ENCODE data around the gene LSAMP. TPM values are rescaled to one million over a fixed set of nuclear protein-coding genes. Genes with fewer than 3 reads are reported as not detected.

LSAMP gene
- total and polyA plus RNA-seq, 2 donors (not counting 3 experiments of a cell fraction or from before 2014, with no cell fraction given): not detected

GRCh38 chr3:115961380-115961779 is 483.9 kb downstream of the LSAMP start:
- H3K4me3 ChIP-seq (replicated peaks in 1 of 3; ENCODE audit: insufficient read depth in 1 of 3, low read depth in 1 of 3, low read length in 3 of 3): no peak overlapping the region
- DNase-seq (ENCODE audit: low read depth, low spot score): no peak
- dilution Hi-C loops (cut with MboI; ENCODE audit: extremely low pct_ligation_motif_present, low sequenced_read_pairs) (no loop called here), intact Hi-C loops (cut with micrococcal nuclease) (no loop called here)
- H3K27ac ChIP-seq (ENCODE audit: insufficient read depth, low read depth, low read length): no peak overlapping the region
- H3K9ac ChIP-seq (replicated peaks; ENCODE audit: extremely low read depth, insufficient read depth, low read length): no peak overlapping the region
- H3K9me1 ChIP-seq (replicated peaks; ENCODE audit: control insufficient read depth, extremely low read depth, insufficient read depth, low read length): no peaks in the 10 kb centered on the region
- no peaks in the 10 kb centered on the region for H3K9me3 ChIP-seq (replicated peaks; ENCODE audit: control insufficient read depth, insufficient read depth, low read length)
- no peak overlapping the region for H3K4me2 ChIP-seq (ENCODE audit: insufficient read depth, low read length)
- POLR2A ChIA-PET: no interaction called here
- no peaks in the 10 kb centered on the region for H3K27me3 ChIP-seq (ENCODE audit: control insufficient read depth in 2 of 2, insufficient read depth in 2 of 2, low read length in 2 of 2)
- no peak overlapping the region for H2AFZ ChIP-seq (ENCODE audit: low read depth, low read length)
- CTCF ChIA-PET: no interaction called here
- no peaks in the 10 kb centered on the region for H3K4me1 ChIP-seq (ENCODE audit: control insufficient read depth, extremely low read depth, insufficient read depth, low read length)
- no peak for FAIRE-seq
- TF ChIP-seq JUN (IDR thresholded peaks at IDR 0.05; ENCODE audit: borderline replicate concordance, insufficient read depth, insufficient read length, low read depth): no peak
- TF ChIP-seq CTCF (IDR thresholded peaks at IDR 0.05; ENCODE audit: extremely low read depth in 1 of 2, insufficient read depth in 1 of 2, low read depth in 1 of 2, low read length in 2 of 2): no peak
- H4K20me1 ChIP-seq (replicated peaks; ENCODE audit: control insufficient read depth, extremely low read depth, insufficient read depth, low read length): no peaks in the 10 kb centered on the region
- BruUV-seq (replicated peaks): no TSS peak
- no peaks in the 10 kb centered on the region for H3K79me2 ChIP-seq (ENCODE audit: control insufficient read depth, insufficient read depth, low read length)
- no peaks in the 10 kb centered on the region for H3K36me3 ChIP-seq (ENCODE audit: control insufficient read depth in 2 of 2, extremely low read depth in 1 of 2, insufficient read depth in 2 of 2, low read length in 2 of 2)

- ChIA-PET CTCF (no interaction called here), POLR2A (no interaction called here)
- no TSS peak for BruUV-seq (replicated peaks)
Measured at GRCh38 chr3:115960799-115961198, 484.5 kb downstream of the LSAMP start.

More at GRCh38 chr3:115960799-115961198, 484.5 kb downstream of the LSAMP start:
- no peak for DNase-seq (ENCODE audit: low read depth, low spot score)
- Histone ChIP-seq H3K4me3 (replicated peaks in 1 of 3; ENCODE audit: insufficient read depth in 1 of 3, low read depth in 1 of 3, low read length in 3 of 3) (no peak overlapping the region), H4K20me1 (replicated peaks; ENCODE audit: control insufficient read depth, extremely low read depth, insufficient read depth, low read length) (no peaks in the 10 kb centered on the region), H3K27ac (ENCODE audit: insufficient read depth, low read depth, low read length) (no peak overlapping the region), H3K79me2 (ENCODE audit: control insufficient read depth, insufficient read depth, low read length) (no peaks in the 10 kb centered on the region), H3K4me1 (ENCODE audit: control insufficient read depth, extremely low read depth, insufficient read depth, low read length) (no peaks in the 10 kb centered on the region), H3K36me3 (ENCODE audit: control insufficient read depth in 2 of 2, extremely low read depth in 1 of 2, insufficient read depth in 2 of 2, low read length in 2 of 2) (no peaks in the 10 kb centered on the region), H3K9me1 (replicated peaks; ENCODE audit: control insufficient read depth, extremely low read depth, insufficient read depth, low read length) (no peaks in the 10 kb centered on the region), H3K9me3 (replicated peaks; ENCODE audit: control insufficient read depth, insufficient read depth, low read length) (no peaks in the 10 kb centered on the region), H2AFZ (ENCODE audit: low read depth, low read length) (no peak overlapping the region), H3K9ac (replicated peaks; ENCODE audit: extremely low read depth, insufficient read depth, low read length) (no peak overlapping the region), H3K4me2 (ENCODE audit: insufficient read depth, low read length) (no peak overlapping the region), H3K27me3 (ENCODE audit: control insufficient read depth in 2 of 2, insufficient read depth in 2 of 2, low read length in 2 of 2) (no peaks in the 10 kb centered on the region)
- no peak for FAIRE-seq
- dilution Hi-C loops (cut with MboI; ENCODE audit: extremely low pct_ligation_motif_present, low sequenced_read_pairs) (no loop called here), intact Hi-C loops (cut with micrococcal nuclease) (no loop called here)
- TF ChIP-seq CTCF (IDR thresholded peaks at IDR 0.05; ENCODE audit: extremely low read depth in 1 of 2, insufficient read depth in 1 of 2, low read depth in 1 of 2, low read length in 2 of 2): no peak
- TF ChIP-seq EZH2 (IDR thresholded peaks at IDR 0.05; ENCODE audit: borderline replicate concordance, low read depth, low read length, severe bottlenecking): no peak
- TF ChIP-seq MYC (IDR thresholded peaks at IDR 0.05; ENCODE audit: low read depth, low read length): no peak
- TF ChIP-seq FOS (IDR thresholded peaks at IDR 0.05; ENCODE audit: borderline replicate concordance, insufficient read depth, low read length): no peak
- TF ChIP-seq POLR2AphosphoS5 (IDR thresholded peaks at IDR 0.05; ENCODE audit: insufficient read depth, low read depth, low read length): no peak
- TF ChIP-seq POLR2A (IDR thresholded peaks at IDR 0.05; ENCODE audit: low read depth, low read length): no peak
- no peak for TF ChIP-seq JUN (IDR thresholded peaks at IDR 0.05; ENCODE audit: borderline replicate concordance, insufficient read depth, insufficient read length, low read depth)
- no peak for TF ChIP-seq MAX (IDR thresholded peaks at IDR 0.05; ENCODE audit: insufficient read depth, insufficient read length)
- TF ChIP-seq GATA2 (IDR thresholded peaks at IDR 0.05; ENCODE audit: insufficient read depth, insufficient read length, low read depth, low read length): no peak
